GM18858 (cell line): ENCODE measurements around the gene CASTOR1.

Experiments used
- ATAC-seq: cut with Tn5 transposase; IDR thresholded peaks from one replicate; pipeline ENCODE4 v1.9.1; 2021; ENCODE audit not compliant: unreplicated experiment

The CASTOR1 gene

DNA sequence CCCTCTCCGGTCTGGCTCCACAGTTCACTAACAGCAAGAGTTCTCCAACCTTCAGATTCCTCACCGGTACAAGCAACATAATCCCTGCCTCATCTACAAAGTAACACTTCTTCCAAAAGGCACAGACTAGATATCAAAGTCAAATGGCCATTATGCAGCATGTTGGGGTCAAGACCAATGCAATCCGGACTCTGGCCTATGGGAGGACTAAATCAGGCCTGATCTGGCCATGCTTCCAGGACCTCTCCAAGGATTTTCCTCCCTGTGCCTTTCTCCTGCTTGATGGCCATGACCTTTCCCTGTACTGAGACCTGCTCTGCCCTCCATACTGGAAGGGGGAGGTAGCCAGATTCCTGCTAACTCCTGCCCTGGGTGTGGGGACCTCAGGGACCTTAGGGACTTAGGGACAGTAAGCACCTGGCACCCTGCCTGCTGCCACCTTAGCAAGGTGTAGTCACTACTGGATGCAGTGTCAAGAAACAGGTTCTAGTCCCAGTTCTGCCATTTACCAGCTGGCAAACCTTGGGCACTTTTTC lies 30.8 kb upstream of the CASTOR1 start:
- ATAC-seq: no peak

DNA sequence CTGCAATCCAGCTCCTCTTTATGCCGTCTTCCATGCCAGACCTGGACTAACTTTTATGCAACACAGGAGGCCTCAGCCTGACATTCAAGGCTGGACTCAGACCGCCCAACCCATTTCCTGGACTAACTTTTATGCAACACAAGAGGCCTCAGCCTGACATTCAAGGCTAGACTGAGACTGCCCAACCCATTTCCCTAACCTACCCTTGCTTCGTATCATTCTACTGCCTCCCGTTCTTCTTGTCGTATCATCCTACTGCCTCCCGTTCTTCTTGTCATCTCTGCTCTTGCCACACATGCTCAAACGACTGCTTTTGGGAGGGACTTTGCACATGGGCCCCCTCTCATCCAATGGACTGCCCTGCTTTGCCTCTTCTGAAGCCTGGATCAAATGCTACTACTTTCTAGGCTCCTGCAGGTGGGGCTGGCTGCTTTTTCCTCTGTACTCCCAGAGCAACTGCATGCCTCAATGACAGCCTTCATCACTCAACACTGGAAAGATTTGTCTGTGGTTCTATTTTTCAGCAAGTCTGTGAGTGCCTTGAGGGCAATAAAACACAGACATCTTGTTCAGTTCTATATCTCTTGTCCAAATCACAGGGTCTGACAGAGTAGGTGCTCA lies 29.6 kb upstream of the CASTOR1 start:
- ATAC-seq: no peak

DNA sequence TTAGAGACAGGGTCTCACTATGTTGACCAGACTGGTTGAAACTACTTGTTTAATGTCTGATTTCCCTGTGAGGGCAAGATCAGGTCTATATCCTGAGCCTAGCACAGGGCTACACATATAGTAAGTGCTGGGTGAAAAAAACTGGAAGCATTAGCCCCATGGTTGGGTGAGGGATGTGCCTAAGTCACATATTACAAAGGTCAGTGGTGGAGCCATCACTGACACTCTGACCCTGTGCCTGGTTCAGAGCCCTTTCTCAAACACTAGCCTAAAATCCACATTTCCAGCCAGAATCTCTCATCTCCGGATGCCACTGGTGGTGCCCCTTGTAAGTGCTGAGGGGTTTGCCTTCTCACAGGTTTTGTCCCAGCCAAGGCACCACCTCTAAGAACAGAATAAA lies 28.5 kb upstream of the CASTOR1 start:
- ATAC-seq: no peak

DNA sequence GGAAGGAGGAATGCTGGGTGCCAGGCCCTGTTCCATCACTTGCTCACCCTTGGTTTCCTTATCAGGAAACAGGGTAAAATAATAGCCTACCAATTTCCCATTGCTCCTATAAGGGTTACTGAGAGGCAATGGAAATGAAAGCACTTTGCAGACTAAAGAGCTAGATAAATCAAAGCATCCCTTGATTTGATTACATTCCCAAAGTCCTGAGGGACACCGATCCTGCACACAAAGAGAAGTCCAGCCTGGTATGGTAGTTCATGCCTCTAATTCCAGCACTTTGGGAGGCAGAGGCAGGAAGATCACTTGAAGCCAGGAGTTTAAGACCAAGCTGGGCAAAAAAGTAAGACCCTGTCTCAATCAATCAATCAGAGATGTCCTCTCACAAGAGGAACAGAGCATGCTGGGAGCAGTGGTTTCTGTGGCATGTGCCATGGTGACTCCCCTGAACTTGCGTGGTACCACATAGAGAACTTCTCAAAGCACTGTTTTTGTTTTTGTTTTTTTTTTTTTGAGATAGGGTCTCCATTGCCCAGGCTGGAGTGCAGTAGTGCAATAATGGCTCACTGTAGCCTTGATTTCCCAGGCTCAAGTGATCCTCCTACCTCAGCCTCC lies 26.8 kb upstream of the CASTOR1 start:
- no peak for ATAC-seq

DNA sequence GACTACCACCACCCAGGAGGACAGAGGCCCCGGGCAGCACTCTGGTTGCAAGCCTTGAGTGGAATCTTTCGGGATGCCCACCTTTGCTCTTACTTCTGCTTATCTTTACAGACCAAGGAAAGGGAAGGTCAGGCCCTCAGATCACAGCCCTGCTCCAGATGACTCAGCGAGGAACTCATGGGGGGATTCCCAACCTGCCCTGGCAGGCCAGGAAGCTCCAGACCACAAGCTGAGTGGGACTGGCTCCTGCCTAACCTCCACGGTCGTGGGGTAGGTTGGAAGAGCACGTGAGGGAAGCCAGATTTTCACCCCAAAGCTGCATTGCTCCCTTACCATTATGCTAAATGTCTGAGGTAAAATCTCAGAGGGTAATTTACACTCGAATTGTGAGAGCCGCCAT lies 25.6 kb upstream of the CASTOR1 start:
- ATAC-seq: no peak

DNA sequence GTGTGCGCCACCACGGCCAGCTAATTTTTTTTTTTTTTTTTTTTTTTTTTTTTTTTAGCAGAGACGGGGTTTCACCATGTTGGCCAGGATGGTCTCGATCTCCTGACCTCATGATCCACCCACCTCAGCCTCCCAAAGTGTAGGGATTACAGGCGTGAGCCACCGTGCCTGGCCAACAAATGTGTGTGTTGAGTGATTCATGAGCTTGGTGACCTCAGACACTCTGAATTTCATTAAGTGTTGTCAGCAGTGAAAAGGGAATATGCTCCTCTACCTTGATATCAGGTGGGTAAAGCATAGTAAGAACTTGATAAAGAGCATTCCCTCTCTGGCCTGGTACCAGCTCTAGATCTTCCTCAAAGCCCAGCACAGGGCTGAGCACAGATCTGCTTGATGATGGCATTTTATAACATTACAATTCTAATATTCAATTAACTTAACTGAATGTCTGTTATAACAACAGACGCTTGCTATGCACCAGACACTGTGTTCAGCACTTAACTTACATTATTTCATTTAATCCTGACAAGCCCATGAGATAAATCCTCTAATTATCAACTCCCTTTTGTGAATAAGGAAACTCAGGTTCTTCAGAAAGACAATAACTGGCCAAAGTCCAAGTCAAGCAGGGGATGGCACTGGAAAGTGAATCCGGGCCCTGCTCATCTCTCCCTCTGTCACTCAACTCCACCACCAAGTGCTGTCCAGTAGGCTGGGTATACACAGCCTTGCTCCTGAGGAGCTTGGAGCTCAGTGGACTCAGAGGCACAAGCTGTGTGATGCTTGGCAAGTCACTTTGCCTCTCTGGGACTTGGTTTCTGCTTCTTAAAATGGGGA lies 24.4 kb upstream of the CASTOR1 start:
- ATAC-seq: no peak

DNA sequence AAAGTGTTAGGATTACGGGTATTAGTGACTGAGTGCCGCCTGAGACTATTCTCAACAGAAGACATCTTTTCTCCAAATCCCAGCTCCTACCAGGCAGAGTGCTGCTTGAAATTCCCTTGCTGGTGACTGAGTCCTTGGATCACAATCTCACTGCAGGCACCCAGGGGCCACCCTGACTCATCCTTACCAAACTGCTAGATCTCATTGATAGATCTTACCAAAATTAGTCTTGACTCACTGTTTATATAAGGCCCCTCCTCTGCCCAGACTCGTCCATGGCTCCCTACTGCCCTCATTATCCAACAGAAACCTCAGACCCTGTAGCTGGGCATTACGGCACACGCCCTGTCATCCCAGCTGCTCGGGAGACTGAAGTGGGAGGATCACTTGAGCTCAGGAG lies 22.7 kb upstream of the CASTOR1 start:
- ATAC-seq: no peak

DNA sequence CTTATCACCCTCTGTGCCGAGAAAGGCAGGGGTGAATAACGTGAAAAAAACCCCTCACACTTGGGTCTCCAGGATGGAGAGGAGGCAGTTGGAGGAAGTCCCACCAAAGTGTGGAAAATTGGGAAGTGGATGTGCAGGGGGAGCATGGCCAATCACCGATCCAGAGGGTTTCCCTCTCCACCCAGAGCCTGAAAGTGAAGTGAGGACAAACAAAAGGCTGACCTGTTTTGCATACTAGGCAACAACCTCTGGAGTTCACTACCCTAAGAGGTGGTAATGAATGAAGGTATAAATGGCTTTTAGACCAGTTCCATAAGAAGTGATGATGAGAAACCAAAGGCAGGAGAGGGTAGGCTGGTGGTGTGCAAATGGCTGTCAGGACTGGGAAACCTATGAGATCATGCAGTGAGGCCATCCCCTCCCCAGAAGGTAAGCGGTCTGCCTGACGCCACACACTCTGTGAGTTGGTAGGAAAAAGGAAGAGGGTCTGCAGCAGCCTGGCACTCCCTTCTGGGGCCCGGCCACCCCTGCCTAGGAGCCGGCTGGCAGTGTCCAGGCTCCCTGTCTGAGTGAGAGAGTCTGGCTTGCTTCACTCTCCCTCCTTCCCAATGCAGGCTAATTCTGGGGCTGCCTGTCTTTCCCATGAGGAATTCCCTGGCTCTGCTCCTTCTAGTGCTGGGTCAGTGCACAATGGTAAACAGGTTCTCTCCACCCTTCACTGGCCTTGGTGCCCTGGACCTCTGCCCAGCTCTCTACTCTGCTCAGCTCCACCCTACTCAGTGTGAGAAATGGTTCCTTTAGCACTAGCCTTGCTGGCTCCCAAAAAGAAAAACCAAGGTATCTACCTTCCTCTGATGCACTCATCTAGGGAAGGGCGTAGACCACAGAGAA lies 21.8 kb upstream of the CASTOR1 start:
- no peak for ATAC-seq

DNA sequence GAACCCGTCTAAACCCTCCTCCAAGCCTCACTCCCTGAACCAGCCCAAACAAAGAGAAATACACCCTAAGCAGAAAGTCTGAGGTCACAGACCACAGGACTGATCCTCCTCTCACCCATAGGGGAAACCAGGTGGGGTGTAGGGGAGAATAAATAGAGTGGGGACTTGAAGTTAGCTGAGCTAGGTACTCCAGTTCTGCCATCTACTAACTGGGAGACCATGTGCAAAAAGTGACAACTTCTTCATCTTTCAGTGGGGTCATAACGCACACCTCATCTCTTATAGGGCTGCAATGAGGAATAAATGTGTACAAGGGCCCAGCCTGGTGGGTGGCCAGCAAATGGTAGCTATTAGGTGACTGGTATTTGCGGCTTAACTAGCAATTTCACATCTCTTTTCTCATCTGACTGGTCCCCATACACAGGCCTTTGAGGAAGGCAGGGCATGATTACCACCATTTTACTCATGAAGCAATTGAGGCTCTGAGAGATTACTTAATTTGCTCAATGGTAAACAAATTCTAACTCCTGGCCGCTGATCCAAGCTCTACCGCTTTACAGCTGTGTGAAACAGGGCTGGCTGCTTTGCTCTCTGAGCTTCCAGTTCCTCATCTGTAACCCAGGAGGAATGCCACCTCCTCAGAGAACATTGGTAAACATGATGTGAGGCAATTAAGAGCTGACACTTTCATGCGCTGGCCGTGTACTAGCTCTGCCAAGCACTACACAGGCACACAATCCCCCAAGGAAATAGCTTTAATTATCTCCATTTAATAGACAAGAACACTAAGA lies 20.8 kb upstream of the CASTOR1 start:
- no peak for ATAC-seq

DNA sequence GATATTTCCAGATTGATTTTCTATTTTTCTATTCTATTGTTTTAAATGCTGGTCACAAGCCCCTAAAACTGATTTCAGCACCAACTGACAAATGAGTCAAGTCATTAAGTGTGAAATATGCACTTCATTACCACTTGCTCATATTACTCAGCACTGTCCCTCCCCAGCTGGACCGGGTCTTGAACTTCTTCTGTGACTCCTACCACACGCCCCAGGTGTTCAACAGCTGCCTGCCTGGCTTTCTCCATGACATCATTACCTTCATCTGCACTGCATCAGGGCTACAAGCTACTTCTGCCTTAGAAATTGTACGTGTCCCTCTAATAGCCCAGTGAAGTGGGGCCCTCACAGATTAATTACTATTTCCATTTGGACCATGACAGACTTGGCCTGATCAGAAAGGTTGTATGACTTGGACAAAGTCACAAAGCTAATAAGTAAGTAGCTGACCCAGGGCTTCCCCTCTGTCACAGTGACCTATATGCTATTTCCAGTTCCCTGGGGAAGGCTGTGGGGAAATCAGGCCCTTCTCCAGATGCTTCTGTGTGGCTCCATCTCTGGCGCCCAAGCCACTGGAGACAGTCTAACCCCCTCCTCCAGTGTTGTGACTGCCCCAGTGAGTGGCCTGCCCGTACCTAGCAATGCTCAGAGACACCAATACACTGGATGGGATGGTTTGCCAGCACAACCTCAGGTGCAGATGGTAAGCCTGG lies 19.4 kb upstream of the CASTOR1 start:
- ATAC-seq: no peak

DNA sequence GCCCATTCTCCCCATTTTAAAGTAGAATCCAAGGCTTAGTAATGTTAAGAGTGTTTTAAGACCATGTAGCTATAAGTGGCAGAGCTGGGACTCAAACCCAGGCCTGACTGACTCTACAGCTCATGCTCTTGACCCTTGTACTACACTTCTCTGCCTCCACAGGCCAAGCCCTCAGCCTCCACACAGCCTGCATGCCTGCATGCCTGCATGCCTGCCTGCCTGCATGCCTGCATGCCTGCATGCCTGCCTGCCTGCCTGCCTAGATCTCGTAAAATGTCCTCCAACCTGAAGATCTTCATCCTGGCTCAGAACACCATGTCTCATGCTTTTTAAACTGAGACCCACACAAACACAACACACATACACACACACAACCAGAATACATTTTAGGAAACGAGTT lies 18.8 kb upstream of the CASTOR1 start:
- no peak for ATAC-seq

DNA sequence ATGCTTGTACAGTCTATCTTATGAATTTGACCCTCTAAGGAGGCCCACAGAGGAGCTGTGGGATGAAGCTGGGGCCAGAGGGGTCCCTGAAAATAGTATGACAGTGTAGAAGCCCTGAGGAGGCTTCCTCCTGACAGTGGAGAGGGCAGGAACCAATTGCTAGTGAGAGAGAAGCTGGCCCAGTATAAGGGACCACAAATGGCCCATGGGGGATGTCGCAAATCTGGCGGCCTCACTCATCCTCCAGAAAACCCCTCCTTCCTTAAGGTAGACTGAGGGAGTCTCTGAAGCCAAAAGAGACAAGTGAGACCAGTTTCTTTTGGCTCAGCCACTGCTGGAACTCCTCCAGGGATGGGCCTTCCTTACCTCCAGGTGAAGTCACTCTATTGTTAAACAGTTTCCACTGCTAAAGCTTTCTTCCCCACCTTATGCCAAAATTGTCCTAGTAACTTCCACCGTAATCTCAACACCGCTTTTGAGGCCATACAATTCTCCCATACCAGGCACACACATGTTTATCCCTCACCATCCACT lies 17.8 kb upstream of the CASTOR1 start:
- ATAC-seq: no peak

DNA sequence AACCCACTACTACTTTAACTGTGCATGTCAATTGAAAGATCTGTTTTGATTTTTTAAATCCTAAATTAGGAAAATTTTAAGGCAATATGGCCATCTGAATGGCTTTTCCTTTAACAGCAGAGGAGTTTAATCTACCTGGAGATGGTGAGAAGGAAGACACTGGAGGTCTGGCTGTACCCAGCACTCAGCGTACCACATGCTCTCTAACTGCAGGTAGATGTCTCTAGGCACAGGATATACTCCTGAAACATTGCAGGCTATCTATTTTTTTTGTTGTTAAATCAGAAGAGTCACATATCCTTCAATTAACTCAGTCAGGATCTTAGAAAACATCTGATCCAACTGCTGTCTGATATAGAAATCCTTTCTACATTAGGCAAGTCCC lies 17.3 kb upstream of the CASTOR1 start:
- ATAC-seq: no peak

DNA sequence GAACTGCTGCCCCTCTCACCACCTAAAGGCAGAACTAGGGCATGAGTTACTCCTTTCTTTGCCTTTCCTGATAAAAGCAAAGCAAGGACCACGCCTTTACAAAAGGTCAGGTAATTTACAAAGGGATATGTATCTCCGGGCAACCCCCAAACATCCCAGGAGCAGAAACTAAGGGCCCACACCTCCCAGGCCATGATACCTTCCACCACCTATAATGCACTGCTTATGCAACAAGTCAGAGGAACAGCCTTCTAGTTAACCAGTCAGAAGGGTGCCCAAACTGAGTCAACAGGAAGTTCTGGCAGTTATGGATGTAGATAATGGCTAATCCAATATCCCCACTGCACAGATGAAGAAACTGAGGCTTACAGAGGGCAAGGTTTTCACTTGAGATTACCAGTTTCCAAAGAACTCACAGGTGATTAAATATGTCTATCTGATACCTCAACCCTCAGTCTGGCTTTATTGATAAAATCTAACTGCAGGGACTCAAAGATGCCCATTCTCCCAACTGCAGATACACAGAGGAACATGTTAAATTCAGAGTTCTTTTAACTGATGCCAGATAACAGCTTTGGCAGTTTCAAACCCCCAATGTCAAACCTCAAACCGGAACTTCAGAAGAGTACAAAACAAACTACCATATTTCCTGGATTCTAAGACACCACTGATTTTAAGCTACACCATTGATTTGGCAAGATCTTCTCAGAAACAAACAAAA lies 16.8 kb upstream of the CASTOR1 start:
- no peak for ATAC-seq

DNA sequence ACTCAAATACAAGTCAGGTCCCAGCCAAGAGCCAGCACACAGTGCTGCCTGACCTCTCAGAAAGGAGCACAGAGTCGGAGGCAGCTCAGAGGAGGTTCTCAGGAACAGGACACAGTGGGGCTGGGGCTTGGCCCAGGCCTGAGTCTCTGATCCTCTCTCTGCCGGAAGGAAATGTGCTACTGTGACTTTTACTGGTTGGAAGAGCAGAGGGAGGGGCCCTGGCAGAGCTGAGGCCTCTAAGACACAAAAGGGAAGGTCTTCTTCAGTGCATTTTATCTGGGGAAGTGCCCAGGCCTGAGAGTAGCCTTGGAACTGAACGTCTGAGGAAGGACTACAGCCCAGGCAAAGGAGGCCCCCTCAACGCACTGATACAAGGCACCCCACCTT lies 16.2 kb upstream of the CASTOR1 start:
- no peak for ATAC-seq

DNA sequence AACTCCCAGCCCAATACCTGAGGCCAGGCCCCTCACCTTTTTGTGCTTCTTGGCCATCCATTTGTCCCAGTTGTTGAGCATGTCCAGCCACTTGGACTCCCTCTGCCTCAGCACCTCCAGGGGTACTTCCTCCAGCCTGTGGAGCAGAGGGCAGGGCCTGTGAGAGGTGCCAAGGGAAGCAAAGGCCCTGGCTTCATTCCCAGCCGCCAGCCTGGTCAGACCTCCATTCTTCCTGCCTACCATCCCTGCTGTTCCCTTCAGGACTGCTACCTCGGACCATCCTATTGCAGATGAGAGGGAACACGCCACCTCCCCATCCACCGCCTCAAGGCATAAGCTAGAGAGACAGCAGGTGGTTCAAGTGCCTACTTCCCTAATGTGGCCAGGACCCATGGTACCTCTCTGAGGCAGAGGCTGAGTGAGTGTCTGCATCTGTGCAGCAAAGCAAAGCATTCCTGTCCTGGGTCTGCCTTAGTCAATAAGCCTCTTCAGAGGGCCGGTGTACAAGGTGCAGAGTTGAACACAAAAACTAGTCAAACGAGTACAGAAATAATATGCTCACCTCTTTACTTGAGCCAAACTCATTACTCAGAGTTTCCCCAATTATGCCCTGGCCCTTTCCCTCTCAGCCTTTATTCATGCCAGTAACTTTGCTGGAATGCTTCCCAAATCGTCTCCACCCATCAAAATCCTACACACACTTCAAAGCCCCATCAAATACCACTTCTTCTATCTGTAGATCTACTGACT lies 15.4 kb upstream of the CASTOR1 start:
- no peak for ATAC-seq

DNA sequence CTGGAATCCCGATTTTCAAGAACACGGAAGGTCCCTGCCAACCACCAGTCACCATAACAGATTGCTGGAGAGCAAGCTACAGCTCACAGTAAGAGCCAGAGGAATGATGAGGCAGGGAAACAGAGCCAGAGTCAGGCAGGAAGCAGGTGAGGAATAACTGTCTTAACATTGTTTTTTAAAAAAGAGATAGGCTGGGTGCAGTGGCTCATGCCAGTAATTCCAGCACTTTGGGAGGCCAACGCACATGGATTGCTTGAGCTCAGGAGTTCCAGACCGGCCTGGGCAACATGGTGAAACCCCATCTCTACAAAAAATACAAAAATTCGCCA lies 13.5 kb upstream of the CASTOR1 start:
- no peak for ATAC-seq
